Parathyroid adenoma (tissue), 2 donors: Measurements from ENCODE around the gene DGCR2.
"Not testable (repeated sequence)": the region's sequence is repeated elsewhere in the genome, so short reads cannot be mapped to it uniquely, and the experiment has no call there.

Experiments used
- H2AFZ ChIP-seq: fragments of 300-600 bp; sonication (generic); one replicate; pipeline ENCODE4 v1.7.0; 2017; ENCODE audit warnings: antibody characterized with exemption, mild to moderate bottlenecking
- H3K27ac ChIP-seq: fragments of 300-600 bp; sonication (generic); one replicate; pipeline ENCODE4 v1.7.0; 2017
- H3K27me3 ChIP-seq: fragments of 300-600 bp; sonication (generic); one replicate; pipeline ENCODE4 v1.7.0; 2017; ENCODE audit warnings: low read length; ENCODE audit not compliant: control insufficient read depth, insufficient read depth
- H3K36me3 ChIP-seq: fragments of 300-600 bp; sonication (generic); one replicate; pipeline ENCODE4 v1.7.0; 2017; ENCODE audit warnings: low read length; ENCODE audit not compliant: control insufficient read depth, insufficient read depth
- H3K4me1 ChIP-seq: fragments of 300-600 bp; sonication (generic); one replicate; pipeline ENCODE4 v1.7.0; 2017; ENCODE audit warnings: control low read depth
- H3K4me2 ChIP-seq: fragments of 300-600 bp; sonication (generic); one replicate; pipeline ENCODE4 v1.7.0; 2017; ENCODE audit warnings: low read length
- H3K4me3 ChIP-seq: fragments of 300-600 bp; sonication (generic); one replicate; pipeline ENCODE4 v1.7.0; 2017; ENCODE audit warnings: low read depth, low read length
- H3K79me2 ChIP-seq: fragments of 300-600 bp; sonication (generic); one replicate; pipeline ENCODE4 v1.7.0; 2017; ENCODE audit warnings: control low read depth
- H3K9ac ChIP-seq: fragments of 300-600 bp; sonication (generic); one replicate; pipeline ENCODE4 v1.7.0; 2017; ENCODE audit warnings: mild to moderate bottlenecking
- H3K9me3 ChIP-seq: fragments of 300-600 bp; sonication (generic); one replicate; pipeline ENCODE4 v1.7.0; 2017; ENCODE audit warnings: low read length; ENCODE audit not compliant: control insufficient read depth
- TF ChIP-seq, protein P1 (sequence below): fragments of 300-600 bp; sonication (generic); IDR thresholded peaks from one replicate; pipeline ENCODE4 v1.7.0; 2017; ENCODE audit warnings: antibody characterized with exemption, mild to moderate bottlenecking
- donor health status: primary hyperparathyroidism.

DGCR2 gene

DNA sequence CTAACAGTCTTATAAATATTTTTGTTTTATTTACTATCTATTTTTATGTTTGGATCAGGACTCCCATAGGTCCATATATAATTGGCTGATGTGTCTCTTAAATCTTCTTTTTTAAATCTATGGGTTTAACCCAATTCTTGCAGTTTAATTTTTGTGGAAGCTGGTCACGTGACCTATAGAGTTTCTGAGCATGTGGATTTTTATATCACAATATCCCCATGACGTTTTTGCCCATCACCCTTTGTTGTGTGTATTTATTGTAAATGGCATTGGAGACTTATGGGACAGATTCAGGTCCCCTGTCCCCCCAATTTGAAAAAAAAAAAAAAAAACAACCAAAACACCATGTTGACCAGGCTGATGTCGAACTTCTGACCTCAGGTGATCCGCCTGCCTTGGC, 107.3 kb downstream of the DGCR2 start:
- no peaks in the 10 kb centered on the region for H3K27me3 ChIP-seq

DNA sequence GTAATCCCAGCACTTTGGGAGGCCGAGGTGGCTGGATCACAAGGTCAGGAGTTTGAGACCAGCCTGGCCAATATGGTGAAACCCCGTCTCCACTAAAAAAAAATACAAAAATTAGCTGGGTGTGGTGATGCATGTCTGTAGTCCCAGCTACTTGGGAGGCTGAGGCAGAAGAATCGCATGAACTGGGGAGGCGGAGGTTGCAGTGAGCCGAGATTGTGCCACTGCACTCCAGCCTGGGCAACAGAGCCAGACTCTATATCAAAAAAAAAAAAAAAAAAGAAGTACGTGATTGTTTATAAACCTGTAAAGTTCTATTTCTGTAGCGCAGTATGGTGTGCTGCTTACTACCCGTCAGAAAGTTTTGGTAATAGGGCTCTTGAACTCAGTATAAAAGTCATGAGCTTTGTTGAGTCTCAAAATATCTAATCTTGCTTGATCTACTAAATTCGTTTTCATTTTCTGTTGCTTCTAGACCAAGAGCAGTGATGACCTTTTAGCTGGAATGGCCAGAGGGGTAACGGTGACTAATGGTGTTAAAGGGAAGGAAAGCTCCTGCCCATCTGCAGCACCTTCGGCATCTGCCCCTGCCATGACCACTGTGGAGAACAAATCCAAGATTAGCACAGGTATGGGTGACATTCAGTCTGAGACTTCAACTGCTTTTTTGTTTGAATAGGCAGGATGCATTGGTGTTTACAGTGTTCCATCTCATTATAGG, 108.2 kb downstream of the DGCR2 start:
- H3K4me3 ChIP-seq, H3K9me3 ChIP-seq, H3K27ac ChIP-seq, H3K4me1 ChIP-seq, H3K79me2 ChIP-seq, H3K9ac ChIP-seq, H3K4me2 ChIP-seq, H2AFZ ChIP-seq, H3K27me3 ChIP-seq, H3K36me3 ChIP-seq: not testable (repeated sequence)

More for the DNA sequence above, 107.3 kb downstream of the DGCR2 start:
- no peak overlapping the region for H3K4me3 ChIP-seq
- H3K79me2 ChIP-seq, result no peaks in the 10 kb centered on the region
- no peaks in the 10 kb centered on the region for H3K9me3 ChIP-seq
- no peak overlapping the region for H3K9ac ChIP-seq
- TF ChIP-seq, protein P1, sequence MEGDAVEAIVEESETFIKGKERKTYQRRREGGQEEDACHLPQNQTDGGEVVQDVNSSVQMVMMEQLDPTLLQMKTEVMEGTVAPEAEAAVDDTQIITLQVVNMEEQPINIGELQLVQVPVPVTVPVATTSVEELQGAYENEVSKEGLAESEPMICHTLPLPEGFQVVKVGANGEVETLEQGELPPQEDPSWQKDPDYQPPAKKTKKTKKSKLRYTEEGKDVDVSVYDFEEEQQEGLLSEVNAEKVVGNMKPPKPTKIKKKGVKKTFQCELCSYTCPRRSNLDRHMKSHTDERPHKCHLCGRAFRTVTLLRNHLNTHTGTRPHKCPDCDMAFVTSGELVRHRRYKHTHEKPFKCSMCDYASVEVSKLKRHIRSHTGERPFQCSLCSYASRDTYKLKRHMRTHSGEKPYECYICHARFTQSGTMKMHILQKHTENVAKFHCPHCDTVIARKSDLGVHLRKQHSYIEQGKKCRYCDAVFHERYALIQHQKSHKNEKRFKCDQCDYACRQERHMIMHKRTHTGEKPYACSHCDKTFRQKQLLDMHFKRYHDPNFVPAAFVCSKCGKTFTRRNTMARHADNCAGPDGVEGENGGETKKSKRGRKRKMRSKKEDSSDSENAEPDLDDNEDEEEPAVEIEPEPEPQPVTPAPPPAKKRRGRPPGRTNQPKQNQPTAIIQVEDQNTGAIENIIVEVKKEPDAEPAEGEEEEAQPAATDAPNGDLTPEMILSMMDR, result no peak
- H3K36me3 ChIP-seq, result no peaks in the 10 kb centered on the region
- H3K4me2 ChIP-seq, result no peak overlapping the region
- H3K27ac ChIP-seq, result no peak overlapping the region
- H3K4me1 ChIP-seq, result no peaks in the 10 kb centered on the region
- no peak overlapping the region for H2AFZ ChIP-seq

DNA sequence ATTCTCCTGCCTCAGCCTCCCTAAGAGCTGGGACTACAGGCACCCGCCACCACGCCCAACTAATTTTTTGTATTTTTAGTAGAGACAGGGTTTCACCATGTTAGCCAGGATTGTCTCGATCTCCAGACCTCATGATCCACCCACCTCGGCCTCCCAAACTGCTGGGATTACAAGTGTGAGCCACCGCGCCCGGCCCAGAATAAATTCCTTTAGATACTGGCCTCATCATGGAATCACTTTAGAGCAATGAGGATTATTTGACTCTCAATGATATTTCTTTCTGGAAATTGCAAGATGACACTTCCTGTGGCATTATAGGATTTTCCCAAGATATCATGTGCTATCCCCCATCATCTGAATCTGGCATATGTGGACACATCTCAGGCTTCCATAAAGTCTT, 108.8 kb downstream of the DGCR2 start:
- H3K27ac ChIP-seq, H2AFZ ChIP-seq, H3K79me2 ChIP-seq, H3K9ac ChIP-seq, H3K4me3 ChIP-seq, H3K36me3 ChIP-seq, H3K4me2 ChIP-seq, H3K4me1 ChIP-seq, H3K27me3 ChIP-seq, H3K9me3 ChIP-seq: not testable (repeated sequence)

DNA sequence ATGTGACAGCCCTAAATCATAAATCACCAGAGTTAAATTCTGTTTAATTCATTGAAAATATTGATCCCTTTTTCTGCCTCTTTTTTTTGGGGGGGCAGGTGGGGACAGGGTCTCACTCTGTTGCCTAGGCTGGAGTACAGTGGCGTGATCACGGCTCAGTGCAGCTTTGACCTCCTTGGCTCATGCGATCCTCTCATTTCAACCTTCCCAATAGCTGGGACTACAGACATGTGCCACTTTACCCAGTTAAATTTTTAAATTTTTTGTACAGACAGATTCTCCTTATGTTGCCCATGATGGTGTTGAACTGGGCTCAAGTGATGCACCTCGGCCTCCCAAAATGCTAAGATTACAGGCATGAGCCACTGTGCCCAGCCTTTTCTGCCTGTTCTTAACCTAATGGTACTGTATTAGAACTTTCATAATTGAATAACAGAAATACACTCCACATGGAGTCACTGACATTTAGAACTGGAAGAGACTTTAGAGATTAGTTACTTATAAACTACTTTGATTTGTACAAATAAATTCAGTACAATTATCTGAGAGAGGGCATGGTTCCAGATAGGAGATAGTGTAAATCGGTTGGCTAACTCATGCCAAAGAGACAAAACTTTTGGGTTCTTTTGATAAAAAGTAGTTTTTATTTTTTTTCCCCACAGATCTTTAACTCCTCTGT, 109.8 kb downstream of the DGCR2 start:
- Histone ChIP-seq H3K4me2 (no peak overlapping the region), H3K9ac (no peak overlapping the region), H3K27me3 (no peaks in the 10 kb centered on the region), H3K36me3 (no peaks in the 10 kb centered on the region), H3K4me3 (no peak overlapping the region), H3K9me3 (no peaks in the 10 kb centered on the region), H3K27ac (no peak overlapping the region), H2AFZ (no peak overlapping the region), H3K79me2 (no peaks in the 10 kb centered on the region), H3K4me1 (no peaks in the 10 kb centered on the region)
- TF ChIP-seq, protein P1, result no peak

DNA sequence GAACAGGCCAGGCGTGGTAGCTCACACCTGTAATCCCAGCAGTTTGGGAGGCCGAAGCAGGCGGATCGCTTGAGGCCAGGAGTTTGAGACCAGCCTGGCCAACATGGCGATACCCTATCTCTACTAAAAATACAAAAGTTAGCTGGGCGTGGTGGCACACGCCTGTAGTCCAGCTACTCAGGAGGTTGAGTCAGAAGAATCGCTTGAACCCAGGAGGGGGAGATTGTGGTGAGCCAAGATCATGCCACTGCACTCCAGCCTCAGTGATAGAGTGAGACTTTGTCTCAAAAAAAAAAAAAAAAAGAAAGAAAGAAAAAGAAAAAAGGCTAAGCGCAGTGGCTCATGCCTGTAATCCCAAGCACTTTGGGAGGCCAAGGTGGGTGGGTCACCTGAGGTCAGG, 110.6 kb downstream of the DGCR2 start:
- not testable (repeated sequence) for H3K9me3 ChIP-seq, H2AFZ ChIP-seq, H3K79me2 ChIP-seq, H3K4me2 ChIP-seq, H3K36me3 ChIP-seq, H3K27me3 ChIP-seq, H3K27ac ChIP-seq, H3K9ac ChIP-seq, H3K4me3 ChIP-seq, H3K4me1 ChIP-seq

DNA sequence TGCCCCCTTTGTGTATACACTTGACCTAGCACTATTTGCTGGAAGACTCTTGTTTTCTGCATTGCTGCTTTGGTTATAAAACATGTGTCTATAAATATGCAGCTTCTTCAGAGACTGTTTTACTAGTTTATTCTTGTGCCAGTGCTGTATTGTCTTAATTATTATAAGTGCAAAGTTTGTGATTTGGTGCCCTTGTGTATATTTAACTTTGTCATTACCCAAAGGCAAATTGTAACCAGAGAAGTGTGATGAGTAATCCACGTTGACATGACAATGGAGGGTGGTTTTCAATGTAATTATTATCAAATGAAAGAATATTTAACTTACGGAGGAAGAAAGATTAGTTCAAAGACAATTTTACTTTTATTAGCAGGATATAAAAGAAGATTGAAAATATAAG, 111.1 kb downstream of the DGCR2 start:
- Histone ChIP-seq H3K4me3 (no peak overlapping the region), H3K36me3 (no peaks in the 10 kb centered on the region), H3K4me1 (no peaks in the 10 kb centered on the region), H3K9me3 (no peaks in the 10 kb centered on the region), H3K27me3 (no peaks in the 10 kb centered on the region), H3K9ac (no peak overlapping the region), H2AFZ (no peak overlapping the region), H3K4me2 (no peak overlapping the region), H3K27ac (no peak overlapping the region), H3K79me2 (no peaks in the 10 kb centered on the region)
- TF ChIP-seq, protein P1, result no peak
